Stimulated activated CD8-positive, alpha-beta memory T cell treated with anti-CD3 and anti-CD28 coated beads, Interleukin-12 subunit alpha, Interleukin-12 subunit beta, amount 100 ng/mL, for 24 hours (primary cell): Measurements from ENCODE around the gene TEDC1.

Experiments
- DNase-seq: peaks from one replicate; pipeline ENCODE4 v3.0.0-alpha.2; 2020; ENCODE audit errors: extremely low read depth

TEDC1 gene

DNA sequence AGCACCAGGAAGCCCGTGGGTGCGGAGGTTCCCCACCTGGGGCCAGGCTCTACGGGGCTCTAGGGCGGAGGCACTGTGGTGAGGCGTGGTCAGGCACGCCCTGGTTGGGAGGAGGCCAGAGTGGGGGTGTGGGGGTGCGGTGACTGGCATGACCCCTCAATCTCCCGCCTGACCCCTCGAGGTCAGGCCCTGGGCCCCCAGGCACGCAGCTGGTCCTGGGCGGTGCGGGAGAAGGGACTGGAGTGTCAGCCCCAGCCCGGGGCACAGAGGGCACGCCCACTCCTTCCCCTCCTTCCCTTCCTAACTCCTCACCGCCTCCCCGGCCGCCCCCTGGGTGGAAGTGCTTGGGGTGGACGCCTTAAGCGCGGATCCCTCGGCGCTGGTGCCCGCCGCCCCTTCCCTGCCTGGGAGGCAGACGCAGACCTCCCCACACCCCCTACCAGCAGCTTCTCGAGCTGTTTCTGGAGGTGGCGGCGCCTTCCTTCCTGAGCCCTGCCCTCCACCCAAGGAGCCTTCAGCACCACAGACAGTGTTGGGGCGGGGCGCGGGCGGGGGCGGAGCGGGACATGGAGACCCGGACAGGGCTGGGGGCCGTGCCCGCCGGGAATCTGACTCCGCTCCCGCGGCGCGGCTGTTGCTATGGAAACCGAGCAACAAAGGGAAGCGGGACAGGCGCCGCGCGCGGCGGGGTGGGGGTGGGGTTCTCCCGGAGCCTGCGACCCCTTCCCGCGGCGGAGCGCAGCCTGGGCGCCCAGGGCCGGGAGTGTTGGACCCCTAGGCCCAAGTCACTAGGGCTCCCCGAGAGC lies 17.2 kb upstream of the TEDC1 start:
- no peak for DNase-seq

DNA sequence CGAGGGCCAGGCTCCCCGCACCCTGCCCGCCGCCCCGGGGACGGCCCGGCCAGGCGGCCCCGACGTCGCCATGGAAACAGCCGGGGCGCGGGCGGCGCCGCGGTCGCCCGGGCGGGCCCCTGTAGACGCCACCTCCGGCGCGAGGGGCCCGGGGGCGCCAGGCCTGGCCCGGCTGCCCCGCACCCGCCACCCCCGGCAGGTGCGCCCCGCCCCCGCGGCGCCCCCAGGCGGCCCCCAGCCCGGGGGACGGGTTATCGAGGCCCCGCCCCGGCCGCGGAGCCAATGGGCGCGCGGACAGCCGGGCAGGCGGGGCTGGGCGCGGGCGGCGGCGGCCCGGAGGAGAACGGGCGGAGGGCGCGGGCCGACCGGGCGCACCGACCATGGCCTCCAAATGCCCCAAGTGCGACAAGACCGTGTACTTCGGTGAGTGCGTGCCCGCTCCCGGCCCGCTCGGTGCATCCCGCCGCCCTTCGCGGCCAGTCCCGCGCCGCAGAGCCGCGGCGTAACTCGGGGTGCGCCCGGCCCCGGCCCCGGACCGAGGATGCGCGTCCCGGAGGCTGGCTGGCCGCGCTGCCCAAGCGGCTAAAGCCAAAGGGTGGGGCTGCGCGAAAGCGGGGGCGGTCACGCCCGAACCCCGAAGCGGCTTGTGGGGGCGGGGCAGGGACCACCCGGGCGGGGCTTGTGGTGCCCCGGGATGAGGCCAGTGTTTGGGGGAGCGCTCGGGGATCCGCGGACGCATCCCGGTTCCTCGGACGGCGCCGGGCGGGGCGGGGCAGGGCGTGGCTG lies 16.4 kb upstream of the TEDC1 start, which contains the start of gene CRIP2:
Gene CRIP2 (plus strand): TSS at position 339 of the 786 bp plus-strand sequence. CDS start 42 bp downstream, at position 381.
- no peak for DNase-seq

DNA sequence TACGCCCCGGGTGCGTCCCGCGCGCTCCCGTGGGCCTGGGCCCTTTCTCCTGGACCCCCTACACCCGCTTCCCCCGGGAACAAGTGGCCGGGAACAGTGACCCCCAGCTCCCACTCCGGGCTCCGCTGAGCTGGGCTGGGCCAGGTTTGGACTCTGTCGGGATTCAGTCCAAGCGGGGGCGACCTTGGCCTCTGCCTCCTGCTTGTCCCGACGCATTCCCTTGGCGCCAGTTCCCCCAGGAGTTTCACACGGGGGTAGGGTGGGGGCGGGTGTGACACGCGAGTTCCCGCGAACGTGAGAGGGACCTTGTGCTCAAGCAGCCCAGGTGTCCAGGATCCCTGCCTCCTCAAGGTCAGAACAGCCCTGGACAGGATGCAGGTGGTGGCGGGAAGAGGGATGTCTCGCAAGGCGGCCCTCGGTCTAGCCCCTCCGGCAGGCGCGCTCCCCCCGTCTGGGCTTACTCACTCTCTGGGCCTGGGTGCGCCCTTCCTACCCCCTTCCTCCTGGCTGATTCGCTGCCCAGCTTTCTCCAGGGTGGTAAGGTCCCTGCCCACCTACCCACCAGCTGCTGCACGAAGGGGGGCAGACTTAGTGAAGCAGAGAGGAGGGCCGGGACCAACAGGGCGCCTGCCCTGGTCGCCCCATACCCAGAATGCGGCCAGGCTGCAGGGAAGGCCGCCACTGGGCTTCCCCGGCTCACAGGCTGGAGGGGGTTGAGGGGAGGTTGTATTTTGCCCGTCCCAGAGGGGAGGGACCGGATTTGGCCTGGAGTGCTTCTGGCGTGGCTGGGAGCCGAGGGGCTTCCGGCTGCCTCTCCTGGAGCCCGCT lies 15.6 kb upstream of the TEDC1 start:
- no peak for DNase-seq

DNA sequence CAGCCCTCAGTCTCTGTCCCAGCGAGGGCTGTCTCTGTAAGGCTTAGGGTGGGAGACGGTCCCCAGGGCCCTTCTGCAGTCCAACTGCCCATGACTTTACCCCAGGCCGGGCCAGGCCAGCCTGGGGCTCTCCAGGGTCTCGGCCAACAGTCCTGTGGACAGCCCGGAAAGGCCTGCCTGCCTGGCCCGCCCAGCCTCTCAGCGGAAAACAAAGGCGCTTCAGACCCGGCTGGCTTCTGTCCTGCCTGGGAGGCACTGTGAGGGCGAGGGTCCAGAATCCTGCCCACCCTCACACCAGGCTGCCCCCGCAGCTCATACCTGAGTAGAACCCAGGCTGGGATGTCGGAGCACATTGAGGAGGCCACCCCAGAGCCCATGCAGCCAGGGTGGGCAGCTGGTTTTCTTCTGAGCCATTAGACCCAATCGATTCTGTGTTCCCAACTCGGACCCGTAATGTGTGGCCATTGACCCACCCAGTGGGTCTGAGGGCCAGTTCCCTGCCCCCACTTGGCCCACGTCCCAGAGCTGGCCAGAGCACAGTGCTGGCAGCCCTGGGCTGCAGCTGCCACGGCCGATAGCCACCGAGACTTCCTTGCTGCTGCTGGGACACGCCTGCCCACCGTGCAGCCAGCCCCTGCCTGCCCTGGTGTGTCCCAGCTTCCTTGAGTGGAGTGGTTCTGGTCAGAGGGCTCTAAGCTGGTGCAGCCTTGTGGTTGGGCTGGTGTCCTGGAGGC lies 14.8 kb upstream of the TEDC1 start:
- DNase-seq: no peak

DNA sequence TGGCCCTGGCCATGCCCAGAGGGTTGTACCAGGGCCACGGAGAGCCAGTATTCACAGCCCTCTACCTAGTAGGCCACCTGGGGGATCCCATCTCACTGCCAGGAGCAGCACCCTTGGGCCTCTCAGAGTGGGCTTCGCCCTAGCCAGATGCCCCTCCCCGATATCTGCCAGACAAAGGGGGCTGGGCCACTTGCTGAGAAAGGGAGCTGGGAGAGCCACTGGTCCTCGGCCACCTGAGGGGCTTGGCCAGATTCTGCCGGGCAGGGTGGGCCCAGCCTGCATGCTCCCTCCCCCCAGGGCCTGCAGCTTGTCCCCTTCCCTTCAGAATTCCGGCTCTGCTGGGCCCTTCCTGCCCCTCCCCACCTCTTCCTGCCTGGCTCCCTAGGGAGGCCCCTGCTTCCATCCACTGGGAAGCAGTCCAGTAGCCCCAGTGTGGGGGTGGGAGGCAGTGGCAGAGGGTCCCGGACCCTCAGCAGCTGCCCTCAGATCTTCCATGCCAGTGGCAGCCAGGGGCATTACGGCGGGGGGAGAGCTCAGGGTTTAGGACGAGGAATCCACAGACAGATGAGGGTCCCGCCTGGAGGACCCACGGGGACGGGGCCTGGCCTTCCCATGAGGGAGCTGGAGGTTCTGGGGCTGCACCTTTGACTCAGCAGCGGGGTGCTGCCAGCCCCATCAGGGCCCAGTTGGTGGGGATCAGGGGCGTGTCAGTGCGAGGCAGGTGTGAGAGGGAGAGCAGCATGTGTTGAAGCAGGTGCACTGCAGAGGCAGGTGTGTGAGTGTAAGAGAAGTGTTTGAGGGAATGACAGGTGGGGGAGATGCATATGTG lies 14.0 kb upstream of the TEDC1 start:
- no peak for DNase-seq

DNA sequence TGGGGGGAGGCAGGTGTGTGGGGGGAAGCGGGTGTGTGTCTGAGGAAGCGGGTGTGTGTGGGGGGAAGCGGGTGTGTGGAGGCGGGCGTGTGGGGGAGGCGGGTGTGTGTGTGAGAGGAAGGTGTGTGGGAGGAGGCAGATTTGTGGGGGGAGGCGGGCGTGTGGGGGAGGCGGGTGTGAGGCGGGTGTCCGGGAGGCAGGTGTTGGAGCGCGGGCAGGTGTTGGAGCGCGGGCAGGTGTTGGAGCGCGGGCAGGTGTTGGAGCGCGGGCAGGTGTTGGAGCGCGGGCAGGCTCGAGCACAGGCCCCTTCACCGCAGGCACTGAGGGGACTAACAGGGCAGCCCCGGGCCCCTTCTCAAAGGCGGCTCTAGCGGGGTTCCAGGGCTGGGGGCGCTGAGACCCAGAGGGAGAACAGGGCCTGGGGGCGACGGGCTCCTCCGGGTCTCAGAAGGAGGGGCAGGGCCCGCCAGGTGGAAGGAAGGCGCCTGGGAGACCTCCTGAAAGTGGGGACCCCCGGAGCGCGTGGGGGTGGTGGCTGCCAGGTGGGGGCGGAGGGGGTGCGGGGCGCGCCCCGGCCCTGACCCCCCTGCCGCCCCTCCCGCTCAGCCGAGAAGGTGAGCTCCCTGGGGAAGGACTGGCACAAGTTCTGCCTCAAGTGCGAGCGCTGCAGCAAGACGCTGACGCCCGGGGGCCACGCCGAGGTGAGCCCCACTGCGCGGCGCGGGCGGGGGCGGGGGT lies 13.2 kb upstream of the TEDC1 start:
- DNase-seq: no peak

DNA sequence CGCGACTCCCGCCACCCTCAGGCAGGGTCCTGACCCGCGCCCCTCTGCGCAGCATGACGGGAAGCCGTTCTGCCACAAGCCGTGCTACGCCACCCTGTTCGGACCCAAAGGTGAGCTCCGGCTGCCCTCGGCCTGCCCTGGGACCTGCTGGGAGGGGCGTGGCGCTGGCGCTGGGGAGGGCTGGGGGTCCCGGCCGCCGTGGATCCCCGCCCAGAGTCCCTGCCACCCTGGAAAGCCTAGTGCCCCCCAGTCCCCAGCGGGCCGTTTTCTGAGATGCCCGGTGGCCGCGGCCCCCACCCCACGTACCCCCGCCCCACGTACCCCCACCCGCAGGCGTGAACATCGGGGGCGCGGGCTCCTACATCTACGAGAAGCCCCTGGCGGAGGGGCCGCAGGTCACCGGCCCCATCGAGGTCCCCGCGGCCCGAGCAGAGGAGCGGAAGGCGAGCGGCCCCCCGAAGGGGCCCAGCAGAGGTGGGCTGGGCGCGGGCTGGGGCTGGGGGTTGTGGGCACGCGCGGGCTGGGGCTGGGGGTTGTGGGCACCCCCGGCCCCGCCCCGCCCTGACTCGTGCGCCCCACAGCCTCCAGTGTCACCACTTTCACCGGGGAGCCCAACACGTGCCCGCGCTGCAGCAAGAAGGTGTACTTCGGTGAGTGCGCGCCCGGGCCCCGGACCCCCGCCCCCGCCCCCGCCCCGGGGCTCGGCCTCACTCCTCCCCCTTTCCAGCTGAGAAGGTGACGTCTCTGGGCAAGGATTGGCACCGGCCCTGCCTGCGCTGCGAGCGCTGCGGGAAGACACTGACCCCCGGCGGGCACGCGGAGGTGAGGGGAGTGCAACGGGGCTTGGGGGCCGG lies 12.4 kb upstream of the TEDC1 start:
- no peak for DNase-seq

DNA sequence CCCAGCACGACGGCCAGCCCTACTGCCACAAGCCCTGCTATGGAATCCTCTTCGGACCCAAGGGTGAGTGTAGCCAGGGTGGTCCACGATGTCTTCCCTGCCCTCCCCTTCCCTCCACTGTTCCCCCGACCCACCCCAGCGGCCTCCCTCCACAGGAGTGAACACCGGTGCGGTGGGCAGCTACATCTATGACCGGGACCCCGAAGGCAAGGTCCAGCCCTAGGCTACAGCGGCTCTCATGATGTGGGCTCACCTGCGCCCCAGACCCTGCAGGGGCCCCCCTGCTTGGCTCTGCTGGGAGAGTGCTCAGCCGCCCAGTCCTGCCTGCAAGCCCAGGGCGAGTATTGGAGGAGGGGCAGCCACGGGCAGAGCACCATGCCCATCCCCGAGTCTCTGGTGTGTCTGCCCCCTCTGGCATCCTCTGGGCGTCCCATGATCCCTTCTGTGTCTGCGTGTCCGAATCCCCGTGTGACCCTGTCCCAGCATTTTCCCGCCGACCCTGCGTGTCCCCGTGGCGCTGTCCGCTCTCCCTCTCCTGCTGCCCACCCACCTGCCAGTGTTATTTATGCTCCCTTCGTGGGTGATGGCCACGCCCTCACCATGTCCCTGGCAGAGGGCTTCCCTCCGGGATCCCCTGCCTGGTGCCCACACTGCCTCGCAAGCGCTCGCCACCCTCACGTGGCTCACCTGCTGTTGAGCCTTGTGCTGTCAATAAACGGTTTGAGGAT lies 11.5 kb upstream of the TEDC1 start:
- DNase-seq: no peak

DNA sequence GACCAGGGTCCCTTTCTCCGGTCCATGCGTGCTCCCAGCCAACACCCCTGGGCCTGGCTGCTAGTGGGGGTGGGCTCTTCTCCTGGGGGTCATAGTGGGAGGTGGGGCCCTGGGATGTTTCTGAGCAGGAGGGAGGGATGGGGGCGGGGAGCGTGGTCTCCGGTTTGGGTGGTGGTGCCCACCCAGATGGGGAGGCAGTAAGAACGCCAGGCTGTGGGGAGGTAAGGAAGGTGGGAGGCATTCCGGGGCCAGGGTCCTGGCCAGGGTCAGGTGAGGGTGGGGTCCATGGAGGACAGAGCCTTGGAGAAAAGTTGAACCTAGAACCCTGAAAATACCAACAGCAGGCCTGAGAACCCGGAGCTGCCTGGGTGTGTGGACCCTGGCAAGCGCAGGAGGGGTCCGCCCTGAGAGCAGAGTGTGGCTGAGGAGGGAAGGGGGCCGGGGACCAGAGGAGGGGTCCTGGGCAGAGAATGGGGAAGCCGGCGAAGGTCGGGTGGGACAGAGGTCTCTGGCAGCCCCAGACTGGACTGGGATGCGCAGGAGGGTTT lies 10.8 kb upstream of the TEDC1 start:
- DNase-seq: no peak

DNA sequence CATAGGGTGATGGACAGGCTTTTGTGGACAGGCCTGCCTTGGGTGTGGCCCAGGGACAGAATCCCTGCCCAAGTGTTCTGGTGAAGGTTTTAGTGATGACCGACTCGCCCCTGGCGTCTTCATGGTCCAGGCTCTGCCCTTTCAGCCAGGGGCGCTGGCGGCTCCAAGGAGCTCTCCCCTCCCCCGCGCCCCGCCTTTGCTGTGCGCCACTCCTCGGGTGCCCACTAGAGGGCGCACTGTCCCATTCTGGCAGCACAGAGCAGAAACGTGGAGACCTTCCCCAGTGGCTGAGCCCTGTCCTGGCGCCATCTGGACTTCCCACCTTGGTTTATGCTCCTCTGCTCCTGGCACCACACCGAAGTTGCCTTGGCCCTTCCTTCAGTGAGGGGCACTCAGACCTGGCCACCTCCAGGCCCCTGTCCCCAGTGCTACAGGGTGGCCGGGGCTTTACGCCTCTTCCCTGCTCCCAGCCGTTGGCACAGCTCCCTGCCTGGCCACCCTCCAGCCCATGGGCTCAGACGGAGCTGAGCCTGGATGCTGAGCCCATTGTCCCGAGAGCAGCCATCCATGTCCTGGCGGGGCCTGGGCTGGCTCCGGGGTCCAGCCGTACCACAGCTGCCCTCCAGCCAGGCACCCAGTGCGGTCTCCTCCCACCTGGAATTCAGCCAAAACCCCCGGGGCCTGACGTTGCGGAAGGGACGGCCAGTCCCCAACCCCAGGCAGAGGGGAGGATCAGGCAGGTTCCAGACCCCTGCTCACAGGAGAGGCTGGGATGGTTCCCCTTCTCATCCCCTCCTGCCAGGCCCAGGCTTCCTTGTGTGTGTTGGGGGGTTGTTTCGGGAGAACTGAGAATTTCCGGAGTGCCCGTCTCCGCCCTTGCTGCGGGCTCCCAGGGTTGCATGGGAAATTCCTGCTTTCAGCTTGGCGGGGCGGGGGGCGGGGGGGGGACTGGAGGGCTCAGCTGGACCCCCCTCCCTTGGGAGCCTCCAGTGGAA lies 9.9 kb upstream of the TEDC1 start:
- peak; percentile 62 for DNase-seq

DNA sequence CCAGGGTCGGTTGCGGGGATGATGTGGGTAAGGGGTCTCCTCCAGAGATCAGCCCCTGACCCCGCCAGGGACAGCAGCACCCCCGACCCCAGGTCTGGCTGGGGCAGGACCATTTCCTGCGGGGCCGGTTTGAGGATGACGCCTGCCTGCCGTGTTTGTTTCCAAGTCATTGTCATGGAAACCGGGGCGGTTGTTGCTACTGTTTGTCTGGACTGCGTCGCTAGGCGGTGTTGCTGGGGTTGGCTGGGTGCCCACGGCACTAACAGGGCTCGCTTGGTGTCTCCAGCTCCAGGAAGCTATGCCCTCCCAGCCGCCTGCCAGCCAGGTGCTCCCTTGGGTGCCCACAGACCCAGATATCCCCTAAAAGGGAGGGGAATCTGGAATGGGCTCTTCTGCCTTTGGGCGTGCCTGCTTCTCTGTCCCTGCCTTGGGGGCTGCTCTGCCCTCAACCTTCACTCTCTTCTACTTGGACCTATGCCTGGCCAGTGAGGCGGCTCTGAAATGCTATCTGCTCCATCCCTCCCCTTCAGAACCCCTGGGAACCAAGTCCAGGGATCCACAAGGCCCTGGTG lies 9.1 kb upstream of the TEDC1 start:
- peak; percentile 72 for DNase-seq

DNA sequence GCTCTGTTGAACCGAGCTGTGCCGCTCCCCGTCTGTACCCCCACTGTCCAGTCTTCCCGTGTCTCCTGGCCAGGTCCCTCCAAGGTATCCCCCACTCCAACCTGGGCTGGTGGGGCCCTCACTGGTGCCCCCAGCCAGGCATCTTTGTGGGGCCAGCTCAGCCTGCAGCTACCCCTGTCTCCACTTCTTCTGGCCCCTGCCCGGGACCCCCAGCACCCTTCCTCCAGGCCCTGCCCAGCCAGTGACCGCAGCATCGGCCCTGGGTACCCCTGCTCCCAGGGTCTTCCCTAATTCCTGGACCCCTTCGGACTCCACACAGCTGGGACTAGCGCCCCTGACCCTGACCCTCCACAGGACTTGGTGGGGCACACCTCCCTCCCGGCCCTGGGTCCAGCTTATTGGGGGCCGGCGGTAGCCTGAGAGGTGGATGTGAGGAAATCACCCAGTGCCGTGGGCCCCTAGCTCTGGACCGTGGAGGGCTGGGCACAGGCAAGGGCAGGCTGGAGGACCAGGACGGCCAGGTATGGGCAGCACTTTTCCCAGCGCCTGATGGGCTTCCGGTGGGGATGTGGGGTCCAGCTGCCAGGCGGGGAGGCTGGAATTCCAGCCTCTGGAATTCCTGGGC lies 8.4 kb upstream of the TEDC1 start:
- no peak for DNase-seq

DNA sequence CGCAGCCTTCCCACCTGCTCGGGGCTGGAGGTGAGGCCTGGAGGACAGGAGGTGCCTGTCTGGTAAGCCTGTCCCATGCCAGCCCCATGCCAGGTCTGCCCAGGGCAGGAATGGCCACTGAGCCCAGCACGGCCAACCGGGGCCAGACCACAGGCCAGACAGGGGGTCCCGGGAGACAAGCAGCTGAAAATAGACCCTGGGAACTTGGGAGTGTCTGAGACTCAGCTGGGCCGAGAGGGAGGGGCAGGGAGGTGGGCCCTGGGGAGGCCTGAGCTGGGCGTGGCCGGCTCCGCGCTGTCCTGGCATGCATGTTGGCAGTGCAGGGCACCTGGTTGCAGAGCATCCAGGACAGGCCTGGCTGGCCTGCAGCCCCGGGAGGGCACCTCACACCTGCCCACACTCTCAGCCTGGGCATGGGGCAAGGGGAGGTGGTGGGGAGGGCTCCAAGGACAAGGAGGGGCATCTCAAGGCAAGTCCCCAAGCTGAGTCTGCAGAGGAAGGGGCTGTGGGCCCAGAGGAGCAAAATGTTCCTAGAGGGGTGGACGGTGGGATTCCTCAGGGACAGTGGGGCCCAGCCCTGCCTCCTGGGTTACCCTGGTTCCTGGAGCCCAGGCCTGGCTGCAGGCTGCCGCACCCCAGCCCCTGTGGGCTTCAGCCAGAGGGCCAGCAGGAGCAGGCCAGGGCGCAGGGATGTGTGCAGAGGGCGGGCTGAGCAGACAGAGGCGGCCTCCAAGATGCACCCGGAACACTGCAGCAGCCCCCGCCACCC lies 7.6 kb upstream of the TEDC1 start:
- DNase-seq: no peak

DNA sequence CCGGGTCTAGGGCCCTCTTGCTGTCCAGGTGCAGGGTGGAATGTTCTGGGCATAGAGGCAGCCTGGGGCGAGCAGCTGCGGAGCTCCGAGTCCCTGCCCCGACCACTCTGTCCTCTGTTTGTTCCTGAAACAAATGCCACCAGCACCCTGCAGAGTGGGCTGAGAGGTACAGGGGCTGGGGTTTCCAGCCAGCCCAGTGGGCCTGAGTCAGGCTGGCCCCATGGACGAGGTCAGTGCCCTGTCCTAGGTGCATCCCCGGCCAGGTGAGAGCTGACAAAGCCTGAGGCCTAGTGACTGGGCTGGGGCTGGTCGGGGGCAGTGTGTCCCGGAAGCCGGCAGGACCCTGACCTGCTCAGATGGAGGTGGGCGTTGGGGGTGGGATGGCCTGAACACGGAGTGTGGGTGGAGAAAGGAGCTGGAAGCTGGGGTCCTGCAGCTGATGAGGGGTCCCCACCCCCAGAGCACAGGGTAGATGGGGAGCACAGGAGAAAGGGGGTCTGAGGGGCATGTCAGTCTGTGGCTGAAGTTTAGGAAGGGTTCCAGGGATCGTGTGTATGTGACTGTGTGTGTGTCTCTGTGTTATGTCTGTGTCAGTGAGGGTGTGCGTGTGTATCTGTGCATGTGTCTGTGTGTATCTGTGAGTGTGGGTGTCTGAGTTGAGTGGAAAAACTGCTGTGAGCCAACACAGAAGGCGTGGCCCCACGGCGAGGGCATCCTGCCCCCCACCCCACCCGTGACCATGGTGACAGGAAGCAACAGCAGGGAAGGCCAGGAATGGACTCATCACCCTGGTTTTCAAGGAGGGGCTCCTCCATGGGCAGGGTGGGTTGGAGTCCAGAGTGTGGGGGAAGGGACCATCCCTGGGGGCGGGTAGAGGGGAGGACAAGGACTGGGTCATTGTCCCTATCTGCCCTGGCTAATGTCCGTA lies 6.7 kb upstream of the TEDC1 start:
- DNase-seq: no peak
